ENCODE data around the gene PPBP.

PPBP gene

GRCh38 chr4:73988061-73988460, at the start of gene PPBP:
TSS of gene PPBP (minus strand) at chr4:73988190. CDS start at chr4:73988103, 87 bp downstream.
- no peak for DNase-seq (ENCODE audit: low read depth)

- no peak for DNase-seq (ENCODE audit: low read depth)
Observed at GRCh38 chr4:74037076-74037955, 49.3 kb upstream of the PPBP start.

GRCh38 chr4:74033739-74034138, 45.7 kb upstream of the PPBP start:
- no peak for DNase-seq (ENCODE audit: low read depth)

- no peak for DNase-seq (ENCODE audit: low read depth)
Observed at GRCh38 chr4:74032064-74032463, 44.1 kb upstream of the PPBP start.

- no peak for DNase-seq (ENCODE audit: low read depth)
Observed at GRCh38 chr4:74031576-74031975, 43.6 kb upstream of the PPBP start.

- no peak for DNase-seq (ENCODE audit: low read depth)
Observed at GRCh38 chr4:74030285-74030684, 42.3 kb upstream of the PPBP start.

GRCh38 chr4:74028504-74028903, 40.5 kb upstream of the PPBP start:
- no peak for DNase-seq (ENCODE audit: low read depth)

GRCh38 chr4:74023709-74024108, 35.7 kb upstream of the PPBP start:
- no peak for DNase-seq (ENCODE audit: low read depth)

GRCh38 chr4:74021601-74022000, 33.6 kb upstream of the PPBP start:
- no peak for DNase-seq (ENCODE audit: low read depth)

- DNase-seq (ENCODE audit: low read depth), result no peak
Observed at GRCh38 chr4:74018771-74019170, 30.8 kb upstream of the PPBP start.

- DNase-seq (ENCODE audit: low read depth), result no peak
Observed at GRCh38 chr4:74018116-74018515, 30.1 kb upstream of the PPBP start.

GRCh38 chr4:74016068-74016467, 28.1 kb upstream of the PPBP start:
- DNase-seq (ENCODE audit: low read depth), result no peak

GRCh38 chr4:74015126-74015780, 27.3 kb upstream of the PPBP start:
- DNase-seq (ENCODE audit: low read depth), result no peak

- DNase-seq (ENCODE audit: low read depth), result no peak
Observed at GRCh38 chr4:74014332-74014731, 26.3 kb upstream of the PPBP start.

GRCh38 chr4:74013264-74013663, 25.3 kb upstream of the PPBP start:
- no peak for DNase-seq (ENCODE audit: low read depth)

GRCh38 chr4:74012130-74012529, 24.1 kb upstream of the PPBP start:
- no peak for DNase-seq (ENCODE audit: low read depth)

- DNase-seq (ENCODE audit: low read depth), result no peak
Observed at GRCh38 chr4:74009307-74009706, 21.3 kb upstream of the PPBP start.

GRCh38 chr4:74006009-74006476, 18.1 kb upstream of the PPBP start:
- DNase-seq (ENCODE audit: low read depth), result no peak

- no peak for DNase-seq (ENCODE audit: low read depth)
Observed at GRCh38 chr4:74005528-74005927, 17.5 kb upstream of the PPBP start.

- no peak for DNase-seq (ENCODE audit: low read depth)
Observed at GRCh38 chr4:74004668-74005067, 16.7 kb upstream of the PPBP start.

- DNase-seq (ENCODE audit: low read depth), result no peak
Observed at GRCh38 chr4:74000301-74000700, 12.3 kb upstream of the PPBP start.

GRCh38 chr4:73998040-73999011, 10.3 kb upstream of the PPBP start, which contains the start of gene CXCL5:
TSS of gene CXCL5 (minus strand) at chr4:73998677. CDS start at chr4:73998581, 96 bp downstream.
- no peak for DNase-seq (ENCODE audit: low read depth)
